Brain microvascular endothelial cell (primary cell): ENCODE results near the gene MMP25.

Source experiments
- DNase-seq: peaks from one replicate; pipeline ENCODE4 v3.0.0-alpha.2; 2020
- H3K27ac ChIP-seq: fragments of 250-450 bp; sonication (Bioruptor Pico); 2 replicates; pipeline ENCODE4 v1.5.1; 2020; ENCODE audit warnings: mild to moderate bottlenecking, moderate library complexity
- H3K27me3 ChIP-seq: fragments of 250-450 bp; sonication (Bioruptor Pico); replicated peaks from 2 replicates; pipeline ENCODE4 v1.5.1; 2020; ENCODE audit warnings: mild to moderate bottlenecking
- H3K36me3 ChIP-seq: fragments of 250-450 bp; sonication (Bioruptor Pico); replicated peaks from 2 replicates; pipeline ENCODE4 v1.5.1; 2020; ENCODE audit warnings: mild to moderate bottlenecking
- H3K4me3 ChIP-seq: 2 replicates; pipeline ENCODE4 v1.5.1; 2011; ENCODE audit warnings: low read depth, mild to moderate bottlenecking, control low read depth, low read length, moderate library complexity
- in situ Hi-C: cut with HindIII; loops from 2 replicates; pipeline ENCODE4 v1.10.0; 2017; ENCODE audit warnings: low sequenced_read_pairs, low pct_ligation_motif_present
- TF ChIP-seq, protein P1 (sequence below): IDR thresholded peaks from 2 replicates; pipeline ENCODE4 v1.5.1; 2011; ENCODE audit warnings: low read depth, mild to moderate bottlenecking, moderate library complexity, low read length, control low read depth, inconsistent platforms; ENCODE audit errors: missing control alignments

MMP25 gene

GRCh38 chr16:3059041-3059722 is 12.8 kb downstream of the MMP25 start:
- peak; percentile 54 for DNase-seq
- in situ Hi-C loops, result no loop called here
- TF ChIP-seq, protein P1, sequence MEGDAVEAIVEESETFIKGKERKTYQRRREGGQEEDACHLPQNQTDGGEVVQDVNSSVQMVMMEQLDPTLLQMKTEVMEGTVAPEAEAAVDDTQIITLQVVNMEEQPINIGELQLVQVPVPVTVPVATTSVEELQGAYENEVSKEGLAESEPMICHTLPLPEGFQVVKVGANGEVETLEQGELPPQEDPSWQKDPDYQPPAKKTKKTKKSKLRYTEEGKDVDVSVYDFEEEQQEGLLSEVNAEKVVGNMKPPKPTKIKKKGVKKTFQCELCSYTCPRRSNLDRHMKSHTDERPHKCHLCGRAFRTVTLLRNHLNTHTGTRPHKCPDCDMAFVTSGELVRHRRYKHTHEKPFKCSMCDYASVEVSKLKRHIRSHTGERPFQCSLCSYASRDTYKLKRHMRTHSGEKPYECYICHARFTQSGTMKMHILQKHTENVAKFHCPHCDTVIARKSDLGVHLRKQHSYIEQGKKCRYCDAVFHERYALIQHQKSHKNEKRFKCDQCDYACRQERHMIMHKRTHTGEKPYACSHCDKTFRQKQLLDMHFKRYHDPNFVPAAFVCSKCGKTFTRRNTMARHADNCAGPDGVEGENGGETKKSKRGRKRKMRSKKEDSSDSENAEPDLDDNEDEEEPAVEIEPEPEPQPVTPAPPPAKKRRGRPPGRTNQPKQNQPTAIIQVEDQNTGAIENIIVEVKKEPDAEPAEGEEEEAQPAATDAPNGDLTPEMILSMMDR, result peak; percentile 56

DNA sequence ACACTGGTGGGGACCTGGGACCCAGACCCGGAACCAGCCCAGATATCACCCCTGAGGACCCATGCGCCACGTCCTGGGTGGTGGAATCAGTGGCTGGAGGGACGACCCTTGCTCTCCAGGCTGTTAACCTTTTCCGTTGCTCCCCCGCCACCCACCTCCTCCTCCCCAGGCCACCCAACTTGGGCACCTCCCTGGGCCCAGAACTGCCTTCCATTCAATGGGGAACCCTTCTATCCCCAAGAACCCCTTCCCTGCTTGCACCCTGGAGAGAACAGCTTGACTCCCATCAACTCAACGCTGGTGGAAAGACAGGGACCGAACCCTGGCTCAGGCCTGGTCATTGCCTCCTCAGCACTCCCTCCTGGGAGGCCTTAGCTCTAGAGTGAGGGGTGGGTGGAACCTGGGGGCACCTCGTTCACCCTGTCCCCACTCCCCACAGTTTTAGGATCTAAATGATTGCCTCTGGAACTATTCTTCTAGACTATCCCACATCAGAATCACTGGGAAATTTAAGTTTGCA is 13.4 kb downstream of the MMP25 start:
- TF ChIP-seq, protein P1, result no peak
- DNase-seq, result no peak
- in situ Hi-C loops, result no loop called here
- H3K36me3 ChIP-seq, result no peaks in the 10 kb centered on the region
- H3K27me3 ChIP-seq, result no peaks in the 10 kb centered on the region
- peak overlapping the region; percentile 34 for H3K27ac ChIP-seq
- peak overlapping the region; percentile 80 for H3K4me3 ChIP-seq

More at GRCh38 chr16:3059041-3059722, 12.8 kb downstream of the MMP25 start:
- no peaks in the 10 kb centered on the region for H3K36me3 ChIP-seq
- H3K27me3 ChIP-seq, result no peaks in the 10 kb centered on the region
- H3K4me3 ChIP-seq, result peak overlapping the region; percentile 80
- H3K27ac ChIP-seq, result peak overlapping the region; percentile 34

DNA sequence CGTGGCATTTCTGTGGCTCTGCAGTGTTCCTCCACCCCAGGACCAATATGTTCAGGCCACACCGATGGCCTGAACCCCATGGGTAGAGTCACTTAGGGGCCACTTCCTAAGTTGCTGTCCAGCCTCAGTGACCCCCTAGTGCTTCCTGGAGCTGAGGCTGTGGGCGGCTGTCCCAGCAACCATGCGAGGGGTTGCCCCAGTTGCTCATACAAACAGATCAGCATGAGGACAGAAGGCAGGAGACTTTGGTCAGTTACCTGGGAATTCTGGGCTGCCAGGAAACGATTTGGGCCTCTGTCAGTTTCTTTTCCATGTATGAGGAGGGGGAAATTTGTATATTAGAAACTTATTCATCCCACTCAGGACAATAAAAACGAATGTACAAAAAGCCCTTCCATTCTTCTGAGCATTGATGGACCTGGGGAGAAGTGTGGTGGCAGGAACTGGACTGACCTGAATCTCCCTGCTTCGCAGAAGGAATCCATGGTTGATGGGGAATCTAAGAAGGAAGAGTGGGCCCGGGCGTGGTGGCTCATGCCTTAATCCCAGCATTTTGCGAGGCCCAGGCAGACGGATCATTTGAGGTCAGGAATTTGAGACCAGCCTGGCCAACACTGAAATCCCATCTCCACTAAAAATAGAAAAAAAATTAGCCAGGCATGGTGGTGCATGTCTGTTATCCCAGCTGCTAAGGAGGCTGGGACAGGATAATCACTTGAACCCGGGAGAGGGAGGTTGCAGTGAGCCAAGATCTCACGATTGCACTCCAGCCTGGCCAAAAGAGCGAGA is 14.2 kb downstream of the MMP25 start:
- no peak overlapping the region for H3K27ac ChIP-seq
- no peak for DNase-seq
- TF ChIP-seq, protein P1, result no peak
- H3K36me3 ChIP-seq, result no peaks in the 10 kb centered on the region
- H3K27me3 ChIP-seq, result no peaks in the 10 kb centered on the region
- in situ Hi-C loops, result no loop called here
- no peak overlapping the region for H3K4me3 ChIP-seq

DNA sequence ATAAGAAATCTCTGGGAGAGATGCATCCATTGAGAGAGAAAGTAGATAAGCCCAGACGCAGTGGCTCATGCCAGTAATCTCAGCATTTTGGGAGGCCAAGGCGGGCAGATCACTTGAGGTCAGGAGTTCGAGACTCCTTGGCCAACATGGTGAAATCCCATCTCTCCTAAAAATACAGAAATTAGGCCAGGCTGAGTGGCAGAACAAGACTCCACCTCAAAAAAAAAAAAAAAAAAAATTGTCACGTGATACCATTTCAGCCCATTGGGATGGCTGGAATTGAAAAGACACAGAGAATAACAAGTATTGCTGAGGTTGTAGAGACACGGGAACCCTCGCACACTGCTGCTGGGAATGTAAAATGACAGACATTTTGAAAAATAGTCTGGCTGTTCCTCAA is 16.2 kb downstream of the MMP25 start:
- TF ChIP-seq, protein P1, result no peak
- H3K27ac ChIP-seq, result no peak overlapping the region
- in situ Hi-C loops, result no loop called here
- H3K4me3 ChIP-seq, result no peak overlapping the region
- H3K36me3 ChIP-seq, result no peaks in the 10 kb centered on the region
- no peaks in the 10 kb centered on the region for H3K27me3 ChIP-seq
- no peak for DNase-seq

DNA sequence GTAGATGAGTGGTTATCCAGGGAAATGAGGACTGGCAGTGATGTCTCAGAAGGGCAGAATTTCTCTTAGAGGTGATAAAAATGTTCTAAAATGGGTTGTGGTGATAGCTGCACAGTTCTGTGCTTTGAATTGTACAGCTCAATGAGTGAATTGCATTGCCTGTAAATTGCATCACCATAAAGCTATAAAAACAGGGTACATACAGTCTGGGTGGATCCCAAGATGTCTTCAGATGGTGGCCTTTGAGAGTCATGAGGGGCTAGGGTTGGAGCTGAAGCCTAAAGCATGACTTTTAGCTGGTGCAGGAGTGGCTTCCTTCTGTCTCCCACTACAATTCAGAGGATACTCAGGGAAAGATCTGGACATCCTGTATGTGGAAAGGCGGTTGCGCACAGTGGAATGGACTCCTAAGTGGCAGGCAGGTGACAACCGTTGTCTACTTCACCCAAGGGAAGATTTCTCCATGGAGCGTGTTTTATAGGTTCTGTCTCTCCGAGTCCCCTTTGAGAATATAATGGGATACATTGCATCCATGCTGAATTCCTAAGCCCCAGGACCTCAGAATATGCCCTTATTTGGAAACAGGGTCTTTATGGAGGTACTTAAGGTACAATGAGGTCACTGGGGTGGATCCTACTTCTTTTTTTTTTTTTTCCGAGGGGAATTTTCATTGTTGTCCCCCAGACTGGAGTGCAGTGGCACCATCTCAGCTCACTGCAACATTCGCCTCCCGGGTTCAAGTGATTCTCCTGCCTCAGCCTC is 17.4 kb downstream of the MMP25 start:
- H3K4me3 ChIP-seq, result no peak overlapping the region
- TF ChIP-seq, protein P1, result no peak
- H3K27ac ChIP-seq, result no peak overlapping the region
- no peaks in the 10 kb centered on the region for H3K27me3 ChIP-seq
- H3K36me3 ChIP-seq, result no peaks in the 10 kb centered on the region
- no peak for DNase-seq
- in situ Hi-C loops, result no loop called here
